Loucy (cell line): ENCODE measurements around the gene GRIP1.

ENCODE experiments used
- H2AFZ ChIP-seq: fragments of 200-600 bp; sonication (generic); 2 replicates; pipeline ENCODE4 v1.6.0; 2016; ENCODE audit warnings: antibody characterized with exemption, mild to moderate bottlenecking, low read length, moderate library complexity
- H3F3A ChIP-seq: fragments of 200-600 bp; 2 replicates; pipeline ENCODE4 v1.6.0; 2016; ENCODE audit warnings: antibody characterized with exemption, low read depth, mild to moderate bottlenecking
- H3K27me3 ChIP-seq: fragments of 200-600 bp; sonication (generic); 2 replicates; pipeline ENCODE4 v1.6.1; 2014; ENCODE audit warnings: low read length, mild to moderate bottlenecking; ENCODE audit not compliant: insufficient read depth, poor library complexity, severe bottlenecking
- H3K36me3 ChIP-seq: fragments of 200-600 bp; sonication (generic); 2 replicates; pipeline ENCODE4 v1.6.1; 2016; ENCODE audit warnings: low read length; ENCODE audit not compliant: insufficient read depth
- H3K4me1 ChIP-seq: fragments of 200-600 bp; sonication (generic); 2 replicates; pipeline ENCODE4 v1.5.1; 2014; ENCODE audit warnings: low read length, mild to moderate bottlenecking; ENCODE audit not compliant: insufficient read depth, poor library complexity, severe bottlenecking
- H3K4me2 ChIP-seq: fragments of 200-600 bp; sonication (generic); 2 replicates; pipeline ENCODE4 v1.6.0; 2014; ENCODE audit warnings: antibody characterized with exemption, low read length, low read depth, mild to moderate bottlenecking; ENCODE audit not compliant: poor library complexity, severe bottlenecking
- H3K4me3 ChIP-seq: fragments of 200-600 bp; sonication (generic); 2 replicates; pipeline ENCODE4 v1.5.1; 2014; ENCODE audit warnings: low read length, mild to moderate bottlenecking, mixed read lengths; ENCODE audit not compliant: poor library complexity, severe bottlenecking
- H3K79me2 ChIP-seq: fragments of 200-600 bp; sonication (generic); 2 replicates; pipeline ENCODE4 v1.6.1; 2014; ENCODE audit warnings: low read length; ENCODE audit not compliant: insufficient read depth
- H3K9ac ChIP-seq: fragments of 200-600 bp; sonication (generic); 2 replicates; pipeline ENCODE4 v1.6.0; 2014; ENCODE audit warnings: mild to moderate bottlenecking, low read depth, low read length, moderate library complexity; ENCODE audit not compliant: poor library complexity, severe bottlenecking
- H3K9me2 ChIP-seq: fragments of 200-600 bp; sonication (generic); replicated peaks from 2 replicates; pipeline ENCODE4 v1.6.1; 2016; ENCODE audit warnings: low read depth, low read length, mixed read lengths
- H3K9me3 ChIP-seq: fragments of 200-600 bp; sonication (generic); 2 replicates; pipeline ENCODE4 v1.6.1; 2014; ENCODE audit warnings: mild to moderate bottlenecking, antibody characterized with exemption, low read length, low read depth; ENCODE audit not compliant: insufficient read depth
- H4K20me1 ChIP-seq: fragments of 200-600 bp; sonication (generic); 2 replicates; pipeline ENCODE4 v1.6.0; 2014; ENCODE audit warnings: antibody characterized with exemption, low read length, mild to moderate bottlenecking; ENCODE audit not compliant: insufficient read depth, poor library complexity, severe bottlenecking
- EZH2phosphoT487 ChIP-seq: fragments of 200-600 bp; IDR thresholded peaks from 2 replicates; pipeline ENCODE4 v1.6.1; 2018; ENCODE audit warnings: antibody characterized with exemption, mild to moderate bottlenecking, moderate library complexity, borderline replicate concordance
- TF ChIP-seq, protein P1 (sequence below): fragments of 200-600 bp; sonication (generic); conservative IDR thresholded peaks from 2 replicates; pipeline ENCODE4 v1.5.1; 2014; ENCODE audit warnings: mild to moderate bottlenecking, antibody characterized with exemption, low read length

GRIP1 gene

DNA sequence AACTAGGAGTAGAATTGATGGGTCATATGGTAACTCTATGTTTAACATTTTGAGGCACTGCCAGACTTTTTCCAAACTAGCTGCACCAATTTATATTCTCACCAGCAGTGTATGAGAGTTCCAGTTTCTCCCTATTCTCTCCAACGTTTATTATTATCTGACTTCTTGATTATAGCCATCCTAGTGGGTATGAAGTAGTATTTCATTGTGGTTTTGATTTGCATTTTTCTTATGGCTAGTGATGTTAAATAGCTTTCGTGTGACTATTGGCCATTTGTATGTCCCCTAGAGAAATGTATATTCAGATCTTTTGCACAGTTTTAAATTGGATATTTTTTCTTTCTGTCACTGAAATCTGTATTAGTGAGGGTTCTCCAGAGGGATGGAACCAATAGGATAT lies 338.7 kb downstream of the GRIP1 start:
- H3K4me1 ChIP-seq = peaks cover 16% of the 10 kb centered on the region
- H3K27me3 ChIP-seq = no peaks in the 10 kb centered on the region
- H3F3A ChIP-seq = peaks cover 5% of the 10 kb centered on the region; the same call in 1 of the 2 replicates
- no peak overlapping the region for H2AFZ ChIP-seq
- H3K79me2 ChIP-seq = no peaks in the 10 kb centered on the region
- H3K4me2 ChIP-seq = no peak overlapping the region
- no peaks in the 10 kb centered on the region for H3K9me2 ChIP-seq
- H4K20me1 ChIP-seq = no peaks in the 10 kb centered on the region
- peaks cover 17% of the 10 kb centered on the region; the same call in 1 of the 2 replicates for H3K36me3 ChIP-seq
- TF ChIP-seq EZH2phosphoT487 = no peak
- TF ChIP-seq, protein P1, sequence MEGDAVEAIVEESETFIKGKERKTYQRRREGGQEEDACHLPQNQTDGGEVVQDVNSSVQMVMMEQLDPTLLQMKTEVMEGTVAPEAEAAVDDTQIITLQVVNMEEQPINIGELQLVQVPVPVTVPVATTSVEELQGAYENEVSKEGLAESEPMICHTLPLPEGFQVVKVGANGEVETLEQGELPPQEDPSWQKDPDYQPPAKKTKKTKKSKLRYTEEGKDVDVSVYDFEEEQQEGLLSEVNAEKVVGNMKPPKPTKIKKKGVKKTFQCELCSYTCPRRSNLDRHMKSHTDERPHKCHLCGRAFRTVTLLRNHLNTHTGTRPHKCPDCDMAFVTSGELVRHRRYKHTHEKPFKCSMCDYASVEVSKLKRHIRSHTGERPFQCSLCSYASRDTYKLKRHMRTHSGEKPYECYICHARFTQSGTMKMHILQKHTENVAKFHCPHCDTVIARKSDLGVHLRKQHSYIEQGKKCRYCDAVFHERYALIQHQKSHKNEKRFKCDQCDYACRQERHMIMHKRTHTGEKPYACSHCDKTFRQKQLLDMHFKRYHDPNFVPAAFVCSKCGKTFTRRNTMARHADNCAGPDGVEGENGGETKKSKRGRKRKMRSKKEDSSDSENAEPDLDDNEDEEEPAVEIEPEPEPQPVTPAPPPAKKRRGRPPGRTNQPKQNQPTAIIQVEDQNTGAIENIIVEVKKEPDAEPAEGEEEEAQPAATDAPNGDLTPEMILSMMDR = no peak
- H3K4me3 ChIP-seq = no peak overlapping the region
- no peak overlapping the region for H3K9ac ChIP-seq
- H3K9me3 ChIP-seq = peaks cover 8% of the 10 kb centered on the region; the same call in 1 of the 2 replicates

DNA sequence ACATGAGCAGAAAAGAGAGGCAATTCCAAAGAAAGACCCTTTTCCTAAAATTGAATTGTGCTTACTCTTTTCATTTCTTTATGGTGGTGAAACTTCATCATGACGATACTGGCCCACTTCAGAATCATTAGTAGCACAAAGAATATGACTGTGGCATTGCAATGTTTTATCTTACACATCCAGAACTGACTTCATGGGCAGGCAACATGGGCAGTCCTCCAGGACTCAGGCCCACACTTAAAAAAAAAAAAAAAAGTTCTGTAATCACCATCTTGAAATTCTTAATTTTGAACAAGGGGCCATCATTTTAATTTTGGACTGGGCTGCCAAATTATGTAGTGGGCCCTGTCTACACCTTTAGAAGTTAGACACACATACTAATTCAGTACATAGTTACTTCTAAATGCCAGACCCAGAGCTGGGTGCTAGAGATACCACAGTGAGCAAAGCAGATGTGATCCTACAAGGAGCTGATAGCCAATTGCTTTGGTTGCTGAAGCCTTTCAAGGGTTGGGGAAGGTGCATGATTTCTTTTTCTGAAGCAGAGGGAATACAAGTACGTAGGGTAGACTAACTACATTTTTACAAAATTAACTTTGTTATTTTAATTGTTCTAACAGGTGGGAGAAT lies 341.4 kb downstream of the GRIP1 start:
- Histone ChIP-seq H3K79me2 (no peaks in the 10 kb centered on the region), H3F3A (no peaks in the 10 kb centered on the region), H3K36me3 (peaks cover 17% of the 10 kb centered on the region; the same call in 1 of the 2 replicates), H3K27me3 (no peaks in the 10 kb centered on the region), H3K9me2 (no peaks in the 10 kb centered on the region), H3K4me1 (no peaks in the 10 kb centered on the region), H3K9ac (no peak overlapping the region), H2AFZ (no peak overlapping the region), H4K20me1 (no peaks in the 10 kb centered on the region), H3K4me2 (no peak overlapping the region), H3K4me3 (no peak overlapping the region), H3K9me3 (peaks cover 8% of the 10 kb centered on the region; the same call in 1 of the 2 replicates)
- no peak for TF ChIP-seq EZH2phosphoT487
- TF ChIP-seq, protein P1 = no peak

DNA sequence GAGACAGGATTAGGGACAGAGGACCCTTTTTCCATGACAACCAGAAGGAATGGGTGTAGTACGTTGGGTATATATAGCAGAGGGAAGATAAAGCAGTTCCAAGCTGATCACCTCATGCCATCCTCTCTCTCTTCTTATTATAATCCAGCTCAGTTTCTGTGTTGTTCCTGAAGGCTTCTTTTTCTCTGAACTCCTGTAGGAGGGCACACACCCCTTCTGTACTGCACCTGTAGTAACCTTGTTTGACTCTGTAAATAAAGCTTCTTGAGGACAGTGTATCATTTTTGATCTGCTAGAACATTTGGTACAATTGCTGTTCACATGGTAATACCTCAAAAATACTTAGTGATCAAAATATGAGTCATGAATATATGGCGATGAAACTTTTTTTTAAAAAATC lies 343.1 kb downstream of the GRIP1 start:
- H3K9me3 ChIP-seq = no peaks in the 10 kb centered on the region
- H3K79me2 ChIP-seq = no peaks in the 10 kb centered on the region
- H4K20me1 ChIP-seq = no peaks in the 10 kb centered on the region
- TF ChIP-seq, protein P1 = no peak
- no peak for TF ChIP-seq EZH2phosphoT487
- peaks cover 19% of the 10 kb centered on the region; the same call in 1 of the 2 replicates for H3K36me3 ChIP-seq
- H3K4me3 ChIP-seq = no peak overlapping the region
- H2AFZ ChIP-seq = no peak overlapping the region
- no peaks in the 10 kb centered on the region for H3K9me2 ChIP-seq
- no peak overlapping the region for H3K4me2 ChIP-seq
- no peaks in the 10 kb centered on the region for H3K27me3 ChIP-seq
- H3K9ac ChIP-seq = no peak overlapping the region
- no peaks in the 10 kb centered on the region for H3K4me1 ChIP-seq
- no peaks in the 10 kb centered on the region for H3F3A ChIP-seq
